GM12892 (cell line): ENCODE results near the gene CUBN.

Experiments
- DNase-seq: peaks from one replicate; pipeline ENCODE4 v3.0.0; 2011; ENCODE audit not compliant: insufficient read length
- FAIRE-seq: peaks from 2 replicates; lab custom pipeline; 2011; peaks lifted over from hg19 to GRCh38; lab: Jason Lieb, UNC
- POLR2A ChIP-seq: IDR thresholded peaks from 2 replicates; pipeline ENCODE4 v1.6.1; 2011; ENCODE audit warnings: low read depth, low read length, control low read depth
- POLR2AphosphoS5 ChIP-seq: IDR thresholded peaks from 2 replicates; pipeline ENCODE4 v1.6.1; 2011; ENCODE audit warnings: low read depth, low read length, control low read depth
- TAF1 ChIP-seq: IDR thresholded peaks from 2 replicates; pipeline ENCODE4 v1.6.1; 2011; ENCODE audit warnings: low read depth, mild to moderate bottlenecking, control low read depth, low read length, borderline replicate concordance

CUBN gene

DNA sequence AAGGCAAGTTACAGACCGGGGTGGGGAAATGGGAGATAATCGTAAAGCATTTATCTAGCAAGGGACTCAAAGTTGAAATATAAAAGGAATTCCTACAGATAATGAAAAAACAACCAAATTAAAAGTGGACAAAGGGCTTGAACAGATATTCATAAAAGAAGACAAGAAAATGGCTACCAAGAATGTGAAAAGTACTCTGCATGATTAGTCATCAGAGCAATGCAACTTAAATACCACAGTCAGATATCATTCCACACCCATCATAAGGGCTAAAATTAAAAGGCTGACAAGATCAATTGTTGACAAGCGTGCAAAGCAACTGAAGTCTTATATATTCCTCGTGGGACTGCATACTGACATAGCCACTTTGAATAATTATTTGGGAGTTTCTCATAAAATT is 187.7 kb downstream of the CUBN start:
- no peak for TF ChIP-seq TAF1
- no peak for TF ChIP-seq POLR2AphosphoS5
- no peak for TF ChIP-seq POLR2A
- FAIRE-seq: no peak

DNA sequence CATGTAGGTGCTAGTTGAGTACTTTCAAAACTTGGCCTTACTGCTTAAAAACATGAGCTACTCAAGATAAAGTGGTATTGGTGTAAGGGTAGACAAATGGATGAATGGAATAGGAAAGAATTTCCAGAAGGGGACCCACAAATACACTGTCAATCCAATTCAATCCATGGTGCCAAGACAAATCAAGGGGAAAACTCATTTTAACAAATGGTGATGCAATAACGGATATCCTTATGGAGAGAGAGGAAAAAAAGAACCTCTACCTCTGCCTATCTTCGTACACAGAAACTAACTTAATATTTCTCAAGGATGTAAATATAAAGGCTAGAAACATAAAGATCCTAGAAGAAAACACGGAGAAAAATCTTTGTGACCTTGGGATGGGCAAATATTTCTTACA is 188.5 kb downstream of the CUBN start:
- DNase-seq (no peak), FAIRE-seq (no peak)

More for the DNA sequence above, 187.7 kb downstream of the CUBN start:
- no peak for DNase-seq

DNA sequence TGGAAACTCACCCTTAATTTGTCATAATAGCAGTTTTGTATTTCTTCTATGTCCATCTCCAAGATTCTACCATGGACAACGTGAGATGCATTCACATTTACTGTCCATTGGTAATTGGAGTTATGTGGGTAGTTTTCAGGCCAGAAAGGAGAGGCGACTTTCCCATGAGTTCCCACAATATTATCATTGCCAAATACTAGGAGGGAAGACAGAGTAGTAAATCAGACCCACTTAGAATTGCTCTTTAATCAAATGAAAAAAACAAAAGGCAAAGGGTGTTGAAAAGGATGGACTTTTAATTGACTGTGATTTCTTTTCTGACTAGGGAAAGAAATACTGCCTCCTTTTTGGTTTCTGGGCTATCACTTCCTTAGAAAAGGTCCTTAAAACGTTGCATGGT is 190.7 kb downstream of the CUBN start:
- no peak for FAIRE-seq
- no peak for TF ChIP-seq POLR2AphosphoS5
- TF ChIP-seq POLR2A: no peak
- no peak for TF ChIP-seq TAF1
- DNase-seq: no peak

More for the DNA sequence above, 188.5 kb downstream of the CUBN start:
- TF ChIP-seq POLR2AphosphoS5: no peak
- no peak for TF ChIP-seq TAF1
- no peak for TF ChIP-seq POLR2A

DNA sequence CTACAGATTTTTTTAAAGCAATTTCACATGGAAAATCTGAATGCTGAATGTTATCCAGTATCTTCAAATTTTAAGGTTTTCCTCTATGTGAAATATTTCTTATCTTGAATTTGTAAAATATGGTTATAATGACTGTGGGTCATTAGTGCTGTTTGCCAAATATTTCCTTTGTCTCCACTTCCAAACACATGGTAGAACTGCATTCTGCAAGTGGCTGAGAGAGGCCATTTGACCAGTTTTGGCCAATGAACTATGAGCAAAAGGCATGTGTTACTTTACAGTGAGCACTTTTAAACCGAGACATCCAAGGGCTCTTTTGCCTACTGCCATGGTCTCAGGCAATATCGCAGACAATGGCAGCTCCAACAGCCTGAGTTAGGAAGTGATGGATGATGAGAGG is 195.2 kb downstream of the CUBN start:
- DNase-seq (no peak), FAIRE-seq (no peak)
- TF ChIP-seq TAF1 (no peak), POLR2AphosphoS5 (no peak), POLR2A (no peak)

DNA sequence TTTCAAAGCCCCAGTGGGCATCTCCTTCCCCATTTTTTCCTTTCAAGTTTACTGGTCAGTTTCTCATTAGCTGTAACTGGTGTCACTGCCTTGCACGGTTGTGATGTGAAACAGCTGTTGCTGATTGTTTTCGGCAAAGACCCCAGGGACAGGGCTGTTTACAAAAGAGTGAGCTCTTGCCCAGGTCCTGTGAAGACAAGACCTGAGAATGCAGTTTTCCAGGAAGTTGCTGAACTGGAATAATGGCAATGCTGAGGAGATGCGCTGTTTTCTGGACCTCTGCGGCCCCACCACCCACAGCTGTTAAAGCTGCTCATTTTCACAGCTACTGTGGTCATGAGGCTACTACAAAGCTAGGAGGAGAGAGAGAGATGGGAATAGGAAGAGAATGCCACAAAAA is 195.8 kb downstream of the CUBN start:
- FAIRE-seq: no peak
- no peak for DNase-seq
- no peak for TF ChIP-seq POLR2A
- TF ChIP-seq POLR2AphosphoS5: no peak
- no peak for TF ChIP-seq TAF1

DNA sequence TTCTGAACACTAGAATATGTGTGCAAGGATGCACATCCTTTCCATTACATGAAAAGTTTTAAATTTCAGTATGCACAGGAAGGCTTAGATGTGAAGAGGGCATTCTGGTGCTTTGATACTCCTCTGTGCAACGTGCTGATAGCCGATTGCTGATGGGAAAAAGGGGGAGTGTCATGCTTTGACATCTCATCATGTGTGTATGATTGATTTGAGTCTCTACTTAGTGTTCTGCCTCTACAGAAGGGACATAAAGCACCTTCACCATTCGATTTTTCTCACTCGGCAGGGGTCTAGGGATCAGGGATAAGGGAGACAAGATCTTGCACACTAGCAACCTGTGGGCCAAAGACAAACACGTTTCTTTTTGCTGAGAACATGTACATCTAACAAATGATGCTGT is 197.7 kb downstream of the CUBN start:
- DNase-seq (no peak), FAIRE-seq (no peak)
- TF ChIP-seq POLR2A (no peak), POLR2AphosphoS5 (no peak), TAF1 (no peak)

DNA sequence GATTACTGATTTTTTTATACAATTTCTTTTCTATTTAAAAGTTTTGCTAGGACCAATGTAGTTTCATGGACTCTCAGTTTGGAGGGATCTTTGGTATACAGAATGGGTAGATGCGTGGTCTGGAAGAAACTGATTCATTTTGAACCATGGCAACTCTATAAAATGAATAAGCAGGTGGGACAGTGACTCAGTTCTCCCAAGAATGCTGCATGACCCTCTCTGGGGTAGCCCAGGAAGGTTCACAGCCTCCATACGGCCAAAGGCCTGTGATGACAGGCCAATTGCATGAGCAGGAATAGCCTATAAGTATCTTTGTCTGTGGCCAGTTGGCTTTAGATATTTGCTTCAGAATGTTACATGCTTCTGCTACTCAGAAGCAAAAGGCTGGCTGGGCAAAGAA is 199.1 kb downstream of the CUBN start:
- FAIRE-seq (no peak), DNase-seq (no peak)
- TF ChIP-seq POLR2AphosphoS5 (no peak), POLR2A (no peak), TAF1 (no peak)

DNA sequence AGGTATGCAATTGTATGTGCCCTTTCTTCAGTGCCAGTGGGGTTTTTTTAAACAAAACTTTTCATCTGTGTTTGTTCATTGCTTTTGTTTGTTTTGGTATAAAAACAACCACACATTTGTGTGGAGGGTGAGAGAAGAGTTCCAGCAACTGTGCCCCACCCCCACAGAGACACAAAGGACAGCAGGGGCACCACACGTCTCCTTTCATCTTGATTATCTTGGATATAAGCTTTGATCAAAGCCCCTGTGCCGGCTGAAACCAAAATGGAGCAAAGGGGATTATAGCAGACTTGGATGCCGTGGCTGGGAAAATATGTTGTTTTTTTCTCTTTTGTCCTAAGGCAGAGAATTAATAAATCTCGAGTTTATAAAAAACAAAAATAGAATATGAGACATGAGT is 200.5 kb downstream of the CUBN start:
- FAIRE-seq (no peak), DNase-seq (no peak)
- no peak for TF ChIP-seq TAF1
- no peak for TF ChIP-seq POLR2A
- no peak for TF ChIP-seq POLR2AphosphoS5

DNA sequence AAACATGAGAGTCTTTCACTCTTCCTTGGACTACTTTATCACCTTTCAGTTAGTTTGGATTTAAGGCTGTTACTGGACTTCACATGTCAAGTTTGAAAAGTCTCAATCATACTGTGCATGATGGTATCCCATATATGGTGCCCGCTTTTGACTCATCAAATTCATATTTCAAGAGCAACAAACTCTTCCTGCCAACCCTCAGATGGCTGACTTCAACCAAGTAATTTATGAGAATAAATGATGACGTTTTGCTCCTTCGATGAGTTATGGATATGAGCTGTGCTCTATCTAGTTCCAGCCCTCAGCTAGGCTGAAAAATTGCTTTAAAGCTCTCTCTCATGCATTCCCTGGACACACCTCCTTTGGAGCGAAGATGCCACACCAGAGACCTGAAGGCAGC is 202.1 kb downstream of the CUBN start:
- TF ChIP-seq POLR2AphosphoS5 (no peak), POLR2A (no peak), TAF1 (no peak)
- DNase-seq (no peak), FAIRE-seq (no peak)

DNA sequence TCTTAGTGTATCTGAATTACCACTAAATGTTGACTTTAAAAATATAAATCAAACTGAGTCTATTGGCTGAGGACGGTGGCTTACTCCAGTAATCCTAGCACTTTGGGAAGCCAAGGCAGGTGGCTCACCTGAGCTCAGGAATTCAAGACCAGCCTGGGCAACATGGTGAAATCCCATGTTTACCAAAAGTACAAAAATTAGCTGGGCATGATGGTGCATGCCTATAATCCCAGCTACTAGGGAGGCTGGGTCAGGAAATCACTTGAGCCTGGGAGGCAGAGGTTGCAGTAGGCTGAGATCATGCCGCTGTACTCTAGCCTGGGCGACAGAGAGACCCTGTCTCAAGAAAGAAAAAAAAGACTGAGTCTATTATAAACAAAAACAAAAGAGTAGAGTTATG is 205.9 kb downstream of the CUBN start:
- no peak for FAIRE-seq
- TF ChIP-seq POLR2AphosphoS5: no peak
- TF ChIP-seq TAF1: no peak
- TF ChIP-seq POLR2A: no peak
- DNase-seq: no peak

DNA sequence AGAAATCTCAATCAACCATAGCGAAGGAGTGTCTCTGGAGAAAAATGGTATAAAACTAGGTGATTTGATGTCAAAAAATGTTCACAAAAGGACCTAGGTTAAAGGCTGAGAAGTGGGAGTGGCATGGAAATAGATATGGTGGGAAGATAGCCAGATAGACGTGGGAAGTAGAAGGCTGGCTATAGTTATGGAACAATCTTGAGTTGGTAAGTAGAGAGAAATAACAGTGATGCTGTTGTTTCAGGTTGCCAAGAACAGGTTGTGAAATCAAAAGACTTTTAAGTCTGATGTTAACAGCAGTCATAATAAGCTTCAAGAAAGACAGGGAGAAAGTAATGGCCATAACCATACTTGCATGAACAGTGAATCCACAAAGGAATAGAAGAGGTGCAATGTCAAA is 206.3 kb downstream of the CUBN start:
- TF ChIP-seq POLR2A: no peak
- no peak for TF ChIP-seq TAF1
- TF ChIP-seq POLR2AphosphoS5: no peak
- DNase-seq: no peak
- FAIRE-seq: no peak

DNA sequence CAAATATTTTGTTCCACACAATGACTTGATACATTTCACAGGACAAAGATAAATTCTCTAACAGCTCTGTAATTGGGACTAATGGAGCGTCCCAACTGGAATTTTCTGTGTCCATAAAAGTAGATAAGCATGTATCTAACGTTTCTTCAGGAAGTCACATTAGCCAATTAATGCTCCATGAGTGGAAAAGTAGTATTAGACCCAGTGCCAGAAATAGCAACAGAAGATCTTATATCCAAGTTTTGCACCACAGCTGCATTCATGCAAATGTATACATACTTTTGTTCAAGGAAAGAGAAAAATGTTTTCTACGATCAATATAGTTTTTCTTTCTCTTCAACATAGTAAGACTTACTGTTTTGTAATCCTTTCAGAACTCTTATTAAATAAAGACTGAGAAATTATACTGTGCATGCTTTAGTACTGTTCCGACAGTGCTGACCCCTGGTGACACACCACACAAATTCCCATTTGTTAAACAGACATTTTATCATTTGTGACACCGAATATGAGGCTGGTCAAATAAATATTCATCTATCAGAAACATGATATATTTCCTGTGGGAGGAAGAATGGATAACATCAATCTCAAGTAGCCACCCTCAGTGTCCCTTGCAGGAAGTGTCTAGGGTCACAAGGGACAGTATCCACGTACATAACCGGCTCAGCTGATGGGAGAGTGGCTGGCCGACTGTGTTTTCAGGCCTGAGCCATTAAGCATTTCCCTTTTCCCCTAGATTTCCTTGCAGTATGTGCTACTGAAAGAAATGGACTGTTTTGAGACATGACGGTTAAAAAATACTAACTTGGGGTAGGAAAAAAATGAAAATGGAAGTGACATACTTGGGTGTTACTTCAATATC is 210.3 kb downstream of the CUBN start:
- no peak for FAIRE-seq
- TF ChIP-seq TAF1 (no peak), POLR2A (no peak), POLR2AphosphoS5 (no peak)
- DNase-seq: no peak

DNA sequence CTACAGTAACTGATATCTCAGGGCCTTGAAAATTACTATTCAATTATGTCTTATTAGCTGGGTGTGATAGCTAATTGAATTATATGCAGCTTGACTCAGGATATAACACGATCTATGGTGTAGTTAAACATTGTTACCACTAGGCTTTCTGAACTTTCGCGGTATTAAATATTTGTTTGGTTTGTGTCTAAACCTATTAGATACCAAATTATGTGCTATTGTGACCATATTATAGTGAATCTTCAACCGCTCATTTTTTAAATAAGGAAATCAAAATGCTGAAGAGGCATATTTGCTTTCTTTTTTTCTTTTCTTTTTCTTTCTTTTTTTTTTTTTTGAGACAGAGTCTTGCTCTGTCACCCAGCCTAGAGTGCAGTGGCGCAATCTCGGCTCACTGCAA is 213.1 kb downstream of the CUBN start:
- DNase-seq (no peak), FAIRE-seq (no peak)
- TF ChIP-seq POLR2A: no peak

DNA sequence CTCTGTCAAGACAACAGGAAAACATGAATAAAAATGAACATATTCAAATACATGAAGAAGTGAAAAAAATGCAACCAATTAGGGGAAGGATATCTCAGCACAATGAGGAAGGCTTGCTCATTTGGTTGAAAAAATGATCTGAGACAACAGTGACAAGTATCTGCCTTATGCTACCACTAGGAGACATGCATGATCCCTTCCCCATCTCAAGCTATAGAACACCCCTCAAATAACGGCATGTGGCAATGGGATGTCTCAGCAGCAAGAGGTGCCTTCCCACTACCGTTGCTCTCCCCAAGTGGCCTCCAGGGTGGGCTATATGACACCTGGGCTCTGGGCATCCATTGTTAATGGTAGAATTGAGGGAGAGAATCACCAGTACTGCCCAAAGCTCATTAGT is 214.3 kb downstream of the CUBN start:
- FAIRE-seq (no peak), DNase-seq (no peak)
- TF ChIP-seq POLR2A (no peak), POLR2AphosphoS5 (no peak), TAF1 (no peak)
